Stimulated activated CD8-positive, alpha-beta memory T cell treated with anti-CD3 and anti-CD28 coated beads, Interleukin-7, amount 100 ng/mL, for 24 hours (primary cell): ENCODE results near the gene SNHG17.
"Not testable (repeated sequence)": the region's sequence is repeated elsewhere in the genome, so short reads cannot be mapped to it uniquely, and the experiment has no call there.

Source experiments
- DNase-seq: peaks from one replicate; pipeline ENCODE4 v3.0.0-alpha.2; 2020; ENCODE audit warnings: low read depth

SNHG17 gene

GRCh38 chr20:38447931-38448675 lies 13.0 kb upstream of the SNHG17 start:
- no peak for DNase-seq

DNA sequence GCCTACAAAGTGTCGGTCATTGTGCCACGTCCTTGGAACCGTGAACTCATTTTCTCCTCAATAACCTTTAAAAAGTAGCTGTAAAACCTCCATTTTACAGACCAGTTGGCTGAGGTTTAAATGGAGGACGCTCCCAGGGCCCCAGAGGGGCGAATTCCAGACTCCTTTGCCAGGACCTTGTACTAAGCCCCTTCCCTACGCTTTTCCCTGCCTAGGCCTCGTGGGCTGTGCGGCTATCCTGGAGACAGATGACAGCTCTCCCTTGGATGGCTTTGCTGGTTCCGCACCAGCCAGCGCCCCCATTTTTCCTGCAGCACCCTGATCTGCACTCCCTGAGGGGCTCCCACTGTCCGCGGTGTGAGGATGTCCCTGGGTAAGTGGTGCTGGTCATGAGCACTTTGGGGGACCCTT lies 12.1 kb upstream of the SNHG17 start:
- no peak for DNase-seq

DNA sequence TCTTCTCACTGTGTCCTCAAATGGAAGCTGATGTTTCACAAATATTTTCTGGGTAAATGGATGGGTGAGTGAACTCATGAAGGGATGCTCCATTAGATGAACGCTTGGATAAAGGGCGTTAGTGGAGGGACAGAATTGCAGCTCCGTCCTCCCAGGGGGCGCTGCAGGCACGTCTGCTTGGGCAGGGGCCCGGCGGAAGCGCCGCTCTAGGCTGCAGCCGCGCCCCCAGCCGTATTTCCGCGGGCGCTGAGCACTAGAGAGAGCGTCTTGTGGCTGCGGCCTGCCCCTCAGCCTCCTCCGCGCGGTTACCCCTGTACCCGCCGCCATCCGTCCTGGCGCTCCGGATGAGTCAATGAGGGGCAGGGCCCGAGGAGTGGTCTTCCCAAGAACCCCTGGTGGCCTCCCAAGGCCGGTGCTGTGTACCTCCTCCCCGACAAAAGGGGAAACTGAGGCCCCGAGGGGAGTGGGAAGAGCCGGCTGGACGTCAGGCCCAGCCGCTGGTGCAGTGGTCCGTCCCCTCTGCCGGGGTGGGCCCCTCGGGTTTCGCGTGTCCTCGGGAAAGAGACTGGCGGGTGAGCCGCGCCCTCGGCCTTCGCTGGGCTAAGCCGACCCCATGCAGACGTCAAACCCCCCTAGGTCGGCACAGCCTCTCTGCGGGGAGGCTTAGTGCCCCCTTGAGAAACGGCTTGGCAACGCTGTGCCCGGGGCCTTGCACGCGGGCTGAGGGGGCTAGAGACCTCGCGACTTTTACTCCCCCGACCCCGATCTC lies 11.5 kb upstream of the SNHG17 start:
- peak; percentile 89 for DNase-seq

GRCh38 chr20:38445901-38446425 lies 10.8 kb upstream of the SNHG17 start:
- no peak for DNase-seq

DNA sequence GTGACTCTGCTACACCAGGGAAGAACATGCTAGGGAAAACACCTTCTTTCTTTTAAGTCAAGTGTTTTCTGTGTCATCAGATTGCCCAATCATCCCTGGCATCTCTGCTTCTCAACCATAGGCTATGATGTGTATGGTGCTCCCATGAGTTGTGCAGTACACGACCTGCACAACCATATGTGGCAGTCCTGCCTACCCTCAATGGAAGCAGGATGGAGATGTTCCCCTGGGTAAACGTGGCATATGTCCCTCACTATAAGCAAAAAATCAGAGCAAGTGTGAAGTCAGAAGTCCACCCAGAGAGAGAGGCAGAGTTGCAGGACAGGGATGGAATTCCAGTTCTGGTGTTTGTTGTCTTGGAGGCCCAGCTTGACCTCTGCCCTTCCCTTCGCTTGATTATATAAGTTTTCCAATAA lies 10.3 kb upstream of the SNHG17 start:
- no peak for DNase-seq

DNA sequence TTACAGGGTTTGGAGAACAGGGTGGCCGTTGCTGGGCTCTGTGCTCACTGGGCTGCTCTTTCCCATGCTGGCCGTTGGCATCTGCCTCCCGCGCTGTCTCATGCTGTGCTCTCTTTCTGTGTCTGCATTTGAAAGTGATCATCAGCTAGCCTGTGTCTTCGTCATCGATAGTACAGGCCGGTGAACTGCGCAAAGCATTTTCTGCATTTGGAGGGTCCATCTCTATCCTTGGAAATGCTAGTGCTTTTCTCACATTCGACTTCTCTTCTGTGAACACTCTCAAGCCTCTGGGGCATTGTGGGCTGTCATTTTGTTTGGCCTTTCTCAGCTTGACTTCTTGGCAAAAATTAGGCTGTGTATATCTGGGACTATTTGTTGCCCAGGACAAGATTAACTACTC lies 6.8 kb upstream of the SNHG17 start:
- no peak for DNase-seq

DNA sequence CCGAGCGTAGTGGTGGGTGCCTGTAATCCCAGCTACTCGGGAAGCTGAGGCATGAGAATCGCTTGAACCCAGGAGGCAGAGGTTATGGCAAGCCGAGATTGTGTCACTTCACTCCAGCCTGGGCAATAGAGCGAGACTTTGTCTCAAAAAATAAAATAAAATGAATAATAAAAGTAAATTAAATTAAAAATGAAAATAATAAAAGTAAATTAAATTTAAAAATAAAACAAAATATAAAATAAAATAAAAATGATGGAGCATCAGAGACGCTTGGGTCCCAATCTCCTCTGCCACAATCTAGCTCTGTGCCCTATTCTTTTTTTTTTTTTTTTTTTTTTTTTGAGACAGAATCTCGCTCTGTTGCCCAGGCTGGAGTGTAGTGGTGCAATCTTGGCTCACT lies 6.0 kb upstream of the SNHG17 start:
- not testable (repeated sequence) for DNase-seq

DNA sequence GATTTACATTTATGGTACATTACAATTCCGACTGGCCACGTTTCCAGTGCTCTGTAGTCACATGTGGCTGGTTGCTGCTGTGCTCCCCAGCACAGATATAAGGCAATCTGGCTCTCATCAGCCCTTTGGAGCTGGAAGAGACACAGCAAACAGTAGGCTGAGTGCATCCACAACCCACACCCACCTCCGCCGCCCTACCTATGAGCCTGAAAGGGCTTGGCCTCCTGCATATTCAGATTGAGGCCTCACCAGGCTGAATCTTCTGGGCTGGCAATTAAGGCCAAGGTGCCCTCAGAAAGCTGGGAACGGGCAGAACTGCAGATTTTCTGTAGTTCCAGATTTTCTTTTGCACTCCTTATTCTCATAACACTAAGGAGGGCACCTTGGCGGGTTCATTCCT lies 2.7 kb upstream of the SNHG17 start:
- DNase-seq: no peak

GRCh38 chr20:38435555-38435939 lies 419 bp upstream of the SNHG17 start:
- no peak for DNase-seq

DNA sequence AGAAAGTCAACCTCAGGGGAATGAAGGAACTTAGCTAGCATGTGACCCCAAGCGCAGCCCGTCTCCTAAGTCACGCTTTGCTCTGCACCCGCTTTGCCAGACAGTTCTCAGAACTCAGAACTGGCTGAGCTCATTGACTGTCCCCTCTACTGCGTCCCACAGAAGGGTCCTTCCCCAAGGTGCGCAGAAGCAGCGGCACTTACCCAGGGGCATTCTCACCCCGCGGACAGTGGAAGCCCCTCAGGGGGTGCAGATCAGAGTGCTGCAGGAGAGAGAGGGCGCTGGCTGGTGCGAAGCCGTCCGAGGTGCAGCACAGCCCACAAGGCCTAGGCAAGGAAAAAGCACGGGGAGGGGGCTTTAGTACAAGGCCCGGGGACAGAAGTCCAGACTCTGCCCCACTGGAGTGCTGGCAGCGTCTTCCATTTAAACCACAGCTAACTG lies 807 bp downstream of the SNHG17 start:
- DNase-seq: no peak

DNA sequence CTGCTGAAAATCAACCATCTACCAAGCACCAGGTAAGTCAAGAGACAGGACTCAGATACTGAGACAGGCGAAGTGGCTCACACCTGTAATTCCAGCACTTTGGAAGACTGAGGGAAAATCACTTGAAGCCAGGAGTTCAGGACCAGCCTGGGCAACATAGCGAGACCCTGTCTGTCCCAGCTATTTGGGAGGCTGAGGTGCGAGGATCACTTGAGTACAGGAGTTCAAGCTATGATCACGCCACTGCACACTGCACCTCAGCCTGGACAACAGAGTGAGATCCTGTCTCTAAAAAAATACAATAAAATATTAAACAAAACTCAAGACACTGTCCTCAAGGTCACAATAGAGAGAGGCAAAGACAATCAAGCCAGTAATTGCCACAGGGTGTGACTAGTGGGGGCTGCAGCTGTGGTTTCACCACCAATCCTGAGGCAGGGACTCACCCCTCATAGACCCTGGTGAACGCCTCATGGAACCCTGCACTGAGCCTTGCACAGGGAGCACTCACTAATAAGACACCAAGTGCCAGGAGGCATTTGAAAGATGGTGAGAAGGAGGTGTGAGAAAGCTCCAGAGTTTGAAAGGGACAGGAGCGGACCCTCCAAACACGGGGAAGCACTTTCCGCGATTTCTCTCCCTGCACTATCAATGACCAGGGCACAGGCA lies 1.7 kb downstream of the SNHG17 start:
- no peak for DNase-seq

DNA sequence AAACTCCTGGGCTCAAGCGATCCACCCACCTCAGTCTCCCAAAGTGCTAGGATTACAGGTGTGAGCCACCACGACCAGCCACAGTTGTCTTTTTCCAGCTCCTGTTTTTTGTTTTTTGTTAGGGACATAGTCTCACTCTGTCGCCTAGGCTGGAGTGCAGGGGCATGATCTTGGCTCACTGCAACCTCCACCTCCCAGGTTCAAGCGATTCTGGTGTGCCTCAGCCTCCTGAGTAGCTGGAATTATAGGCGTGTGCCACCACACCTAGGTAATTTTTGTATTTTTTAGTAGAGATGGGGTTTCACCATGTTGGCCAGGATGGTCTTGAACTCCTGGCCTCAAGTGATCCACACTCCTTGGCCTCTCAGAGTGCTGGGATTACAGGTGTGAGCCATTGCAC lies 2.3 kb downstream of the SNHG17 start:
- not testable (repeated sequence) for DNase-seq

DNA sequence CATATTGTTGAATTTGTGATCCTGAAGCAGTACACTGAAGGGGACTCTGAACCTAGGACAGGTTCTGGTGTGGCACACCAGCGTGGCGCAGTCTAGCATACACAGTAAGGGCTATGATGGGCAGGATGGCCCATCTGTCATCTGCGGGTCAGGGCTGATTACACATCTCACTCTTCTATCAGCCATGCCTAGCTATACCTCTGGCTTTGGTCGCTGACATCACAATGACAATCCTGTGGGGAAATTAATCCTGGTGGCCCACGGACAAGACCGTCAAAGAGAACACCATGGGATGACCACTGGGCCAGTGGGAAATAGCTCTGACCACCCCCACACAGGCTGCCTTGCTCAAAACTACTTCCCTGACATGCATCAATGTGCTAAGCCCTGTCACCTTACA lies 2.8 kb downstream of the SNHG17 start:
- DNase-seq: no peak

DNA sequence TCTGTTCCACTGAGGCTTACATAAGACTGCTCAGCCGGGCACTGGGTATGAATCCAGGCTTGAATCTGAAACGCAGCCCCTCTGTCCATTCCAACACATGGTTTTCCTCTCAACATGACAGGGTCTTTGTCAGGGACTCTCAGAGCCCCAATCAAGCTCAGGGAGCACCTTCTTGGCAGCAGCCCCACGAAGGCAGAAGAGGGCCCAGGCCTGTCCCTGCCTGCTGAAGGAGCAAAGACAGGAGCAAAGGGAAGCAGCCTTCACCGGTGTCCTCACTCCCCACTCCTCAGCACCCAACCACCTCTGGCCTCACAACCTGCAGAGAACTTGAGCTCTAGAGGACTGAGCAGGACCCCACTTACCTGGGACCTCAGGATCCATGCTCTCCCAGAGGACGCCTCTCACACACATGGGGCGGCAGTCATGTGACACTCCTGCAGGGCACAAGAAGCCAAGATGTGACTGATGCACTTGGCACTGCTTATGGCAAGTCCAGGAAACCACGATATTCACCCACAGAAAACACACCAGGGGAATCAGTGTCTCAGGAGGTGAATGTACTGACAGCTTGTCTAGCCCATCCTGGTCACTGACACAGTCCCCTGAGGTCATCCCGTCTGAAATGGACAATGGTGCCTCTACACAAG lies 4.3 kb downstream of the SNHG17 start:
- DNase-seq: no peak

DNA sequence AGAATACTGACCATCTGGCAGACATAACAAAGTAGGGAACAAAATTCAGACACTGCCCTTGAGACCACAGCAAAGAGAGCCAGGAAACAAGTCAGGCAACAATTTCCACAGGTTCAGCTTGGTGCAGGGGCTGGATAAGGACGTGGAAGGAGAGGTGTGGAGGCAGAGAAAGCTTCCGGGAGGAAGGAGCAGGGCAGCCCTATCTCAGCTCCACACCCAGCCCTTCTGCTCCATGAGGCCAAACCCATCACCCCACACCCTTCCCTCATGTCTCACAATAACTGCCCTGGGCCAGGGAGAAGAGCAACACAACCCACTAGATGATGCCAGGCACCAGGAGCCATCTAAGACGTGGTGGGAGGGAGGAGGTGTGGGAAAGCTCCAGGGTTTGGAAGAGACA lies 5.8 kb downstream of the SNHG17 start:
- no peak for DNase-seq

GRCh38 chr20:38428800-38429199 lies 6.3 kb downstream of the SNHG17 start:
- no peak for DNase-seq

DNA sequence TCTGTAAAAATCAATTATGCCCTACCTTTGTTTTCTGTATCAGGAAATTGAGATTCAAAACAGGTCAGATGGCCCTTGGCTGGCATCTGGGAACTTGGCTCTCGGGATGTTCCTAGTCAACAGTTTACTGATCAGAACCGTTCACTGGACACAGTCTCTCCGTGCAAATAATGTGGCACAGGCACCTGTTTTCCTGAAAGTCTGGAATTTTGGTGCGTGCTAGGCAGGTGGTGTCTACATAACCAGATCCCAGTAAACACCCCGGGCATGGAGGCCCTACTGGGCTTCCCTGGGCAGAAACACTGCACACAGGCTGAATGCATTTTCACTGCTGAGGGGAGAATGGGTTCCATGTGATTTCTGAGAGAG lies 7.5 kb downstream of the SNHG17 start:
- no peak for DNase-seq

DNA sequence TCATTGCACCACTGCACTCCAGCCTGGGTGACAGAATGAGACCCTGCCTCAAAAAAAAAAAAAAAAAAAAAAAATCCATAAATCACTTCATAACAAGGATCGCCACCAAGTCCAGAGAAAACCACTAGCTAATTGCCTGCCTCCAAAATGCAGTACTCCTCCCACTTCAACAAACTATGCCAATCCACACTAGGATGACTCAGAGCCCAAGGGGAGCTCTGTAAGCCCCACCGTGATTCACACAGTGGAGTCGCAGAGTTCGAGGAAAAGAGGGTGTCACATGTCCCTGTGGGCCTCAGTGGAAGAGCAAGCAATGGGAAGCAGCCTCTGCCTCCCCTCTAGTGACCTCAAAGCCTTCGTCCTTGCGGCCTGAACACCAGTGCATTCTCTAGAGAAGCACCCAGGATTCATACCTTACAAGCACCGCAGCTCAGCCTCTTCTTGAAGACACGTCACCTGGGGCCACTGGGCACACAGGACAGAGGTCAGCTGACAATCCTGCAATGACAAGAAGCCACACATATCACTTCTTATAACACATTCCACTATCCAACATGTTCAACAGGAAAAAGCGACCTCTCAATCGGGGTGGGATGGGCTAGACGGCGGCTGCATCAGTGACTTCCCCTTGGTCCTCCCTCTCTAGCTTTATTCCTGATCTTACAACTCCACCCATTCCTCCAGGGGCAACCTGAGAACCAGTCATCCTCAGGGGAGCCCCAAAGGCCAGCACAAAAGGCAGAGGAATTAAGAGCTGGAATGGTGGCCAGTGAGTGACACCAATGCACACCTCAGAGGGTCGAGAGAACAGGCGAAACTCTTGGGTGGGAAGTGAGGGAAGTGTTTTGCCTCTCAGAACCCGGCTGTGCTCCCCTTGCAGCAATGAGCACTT lies 8.9 kb downstream of the SNHG17 start:
- no peak for DNase-seq

DNA sequence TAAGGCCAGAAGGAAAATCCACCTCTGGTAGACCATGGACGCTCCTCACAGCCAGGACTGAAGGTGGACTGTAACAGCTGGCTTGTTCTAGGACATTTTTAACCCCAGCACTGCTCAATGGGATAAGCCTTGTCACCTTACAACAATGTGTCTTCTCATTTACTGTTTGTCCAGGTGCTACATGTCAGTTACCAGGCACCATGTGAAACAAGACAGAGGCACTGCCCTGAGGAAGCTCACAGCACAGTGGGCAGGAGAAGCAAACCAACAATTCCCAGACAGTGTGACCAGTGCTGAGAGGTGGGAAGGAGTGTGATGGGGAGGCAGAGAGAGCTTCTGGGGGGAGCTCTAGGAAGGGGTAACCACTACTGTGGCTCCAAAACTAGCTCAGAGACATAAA lies 10.7 kb downstream of the SNHG17 start:
- DNase-seq: no peak

DNA sequence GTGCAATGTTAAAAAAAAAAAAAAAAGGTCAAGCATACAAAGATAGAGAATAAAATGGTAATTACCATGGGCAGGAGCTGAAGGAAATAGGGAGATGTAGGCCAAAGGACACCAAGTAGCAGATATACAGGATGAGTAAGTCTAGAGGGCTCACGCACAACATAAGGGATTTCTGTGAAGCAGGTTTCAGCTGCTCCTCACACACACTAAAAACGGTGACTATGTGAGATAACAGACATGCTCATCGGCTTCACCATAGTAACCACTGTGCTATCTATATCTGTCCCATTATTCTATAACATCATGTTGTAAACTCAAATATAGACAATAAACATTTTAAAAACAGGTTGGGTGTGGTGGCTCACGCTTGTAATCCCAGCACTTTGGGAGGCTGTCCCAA lies 11.6 kb downstream of the SNHG17 start:
- DNase-seq: no peak

- DNase-seq: no peak
Measured at GRCh38 chr20:38421915-38422314, 13.2 kb downstream of the SNHG17 start.
